Measurements from ENCODE around the gene ARHGAP19.

The ARHGAP19 gene, protein sequence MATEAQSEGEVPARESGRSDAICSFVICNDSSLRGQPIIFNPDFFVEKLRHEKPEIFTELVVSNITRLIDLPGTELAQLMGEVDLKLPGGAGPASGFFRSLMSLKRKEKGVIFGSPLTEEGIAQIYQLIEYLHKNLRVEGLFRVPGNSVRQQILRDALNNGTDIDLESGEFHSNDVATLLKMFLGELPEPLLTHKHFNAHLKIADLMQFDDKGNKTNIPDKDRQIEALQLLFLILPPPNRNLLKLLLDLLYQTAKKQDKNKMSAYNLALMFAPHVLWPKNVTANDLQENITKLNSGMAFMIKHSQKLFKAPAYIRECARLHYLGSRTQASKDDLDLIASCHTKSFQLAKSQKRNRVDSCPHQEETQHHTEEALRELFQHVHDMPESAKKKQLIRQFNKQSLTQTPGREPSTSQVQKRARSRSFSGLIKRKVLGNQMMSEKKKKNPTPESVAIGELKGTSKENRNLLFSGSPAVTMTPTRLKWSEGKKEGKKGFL

DNA sequence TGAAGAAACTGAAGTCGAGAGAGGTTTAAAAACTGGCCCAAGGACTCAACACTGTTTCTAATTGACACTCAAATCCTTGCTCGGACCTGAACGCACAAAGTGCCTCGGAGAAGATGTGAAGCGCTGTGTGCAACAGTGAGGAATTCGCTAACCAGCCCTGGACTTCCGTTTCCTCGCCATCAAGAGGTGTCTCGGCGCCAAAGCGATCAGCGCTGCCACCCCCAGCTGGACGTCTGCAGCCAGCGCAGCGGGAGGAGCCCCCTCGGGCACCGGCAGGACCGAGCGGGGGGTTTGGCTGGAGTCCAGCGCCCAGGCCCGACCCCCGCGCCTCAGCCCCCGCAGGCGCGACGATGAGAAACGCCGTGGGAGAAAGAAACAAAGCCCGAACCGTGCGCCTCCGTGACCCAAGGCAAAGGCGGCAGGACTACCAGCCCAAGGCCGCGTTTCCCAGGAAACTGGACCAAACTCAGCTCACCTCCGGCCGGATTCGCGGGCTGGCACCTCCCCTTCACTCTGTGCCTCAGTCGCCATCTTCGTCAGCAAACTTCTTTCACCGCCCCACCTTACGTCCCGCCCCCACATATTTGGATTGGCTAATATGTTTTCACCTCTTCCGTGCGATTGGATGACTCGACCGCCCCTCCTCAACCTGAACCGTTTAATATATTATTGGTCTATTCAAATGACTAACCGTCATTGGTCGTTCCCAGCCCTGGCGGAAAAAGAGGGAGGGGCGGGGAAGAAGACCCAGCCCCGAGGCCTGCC, at the start of gene ARHGAP19:
ARHGAP19 (minus strand) TSS at position 541 of the 765 bp plus-strand sequence; CDS start at position 531, 10 bp downstream.
- peak; percentile 93 for DNase-seq

DNA sequence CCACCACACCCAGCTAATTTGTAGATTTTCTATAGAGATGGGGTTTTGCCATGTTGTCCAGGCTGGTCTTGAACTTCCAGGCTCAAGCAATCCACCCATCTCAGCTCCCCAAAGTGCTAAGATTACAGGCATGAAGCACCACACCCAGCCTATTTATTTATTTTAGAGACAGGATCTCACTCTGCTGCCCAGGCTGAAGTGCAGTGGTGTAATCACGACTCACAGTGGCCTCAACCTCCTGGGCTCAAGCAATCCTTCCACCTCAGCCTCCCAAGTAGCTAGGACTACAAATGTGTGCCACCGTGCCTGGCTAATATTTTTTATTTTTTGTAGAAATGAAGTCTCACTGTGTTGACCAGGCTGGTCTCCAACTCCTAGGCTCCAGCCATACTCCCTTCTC, 49.0 kb upstream of the ARHGAP19 start:
- no peak for DNase-seq

DNA sequence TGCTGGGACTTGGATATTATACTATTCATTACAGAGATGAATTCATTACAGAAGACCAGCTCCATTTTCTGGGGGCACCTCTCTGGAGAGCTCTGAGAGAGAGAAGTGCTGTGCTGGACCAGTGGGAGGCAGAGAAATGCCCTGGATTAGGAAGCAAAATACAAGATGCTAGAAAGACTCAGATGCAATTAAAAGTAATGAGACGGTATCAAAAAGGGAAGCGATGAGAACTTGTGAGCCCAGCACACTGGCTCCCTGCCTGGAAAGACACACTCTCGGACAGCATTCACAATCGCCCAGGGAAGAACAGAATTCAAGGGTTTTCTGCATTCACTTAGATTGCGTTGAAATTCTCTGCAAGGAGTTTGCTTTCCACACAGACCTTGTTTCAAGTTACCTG, 45.6 kb upstream of the ARHGAP19 start:
- no peak for DNase-seq

DNA sequence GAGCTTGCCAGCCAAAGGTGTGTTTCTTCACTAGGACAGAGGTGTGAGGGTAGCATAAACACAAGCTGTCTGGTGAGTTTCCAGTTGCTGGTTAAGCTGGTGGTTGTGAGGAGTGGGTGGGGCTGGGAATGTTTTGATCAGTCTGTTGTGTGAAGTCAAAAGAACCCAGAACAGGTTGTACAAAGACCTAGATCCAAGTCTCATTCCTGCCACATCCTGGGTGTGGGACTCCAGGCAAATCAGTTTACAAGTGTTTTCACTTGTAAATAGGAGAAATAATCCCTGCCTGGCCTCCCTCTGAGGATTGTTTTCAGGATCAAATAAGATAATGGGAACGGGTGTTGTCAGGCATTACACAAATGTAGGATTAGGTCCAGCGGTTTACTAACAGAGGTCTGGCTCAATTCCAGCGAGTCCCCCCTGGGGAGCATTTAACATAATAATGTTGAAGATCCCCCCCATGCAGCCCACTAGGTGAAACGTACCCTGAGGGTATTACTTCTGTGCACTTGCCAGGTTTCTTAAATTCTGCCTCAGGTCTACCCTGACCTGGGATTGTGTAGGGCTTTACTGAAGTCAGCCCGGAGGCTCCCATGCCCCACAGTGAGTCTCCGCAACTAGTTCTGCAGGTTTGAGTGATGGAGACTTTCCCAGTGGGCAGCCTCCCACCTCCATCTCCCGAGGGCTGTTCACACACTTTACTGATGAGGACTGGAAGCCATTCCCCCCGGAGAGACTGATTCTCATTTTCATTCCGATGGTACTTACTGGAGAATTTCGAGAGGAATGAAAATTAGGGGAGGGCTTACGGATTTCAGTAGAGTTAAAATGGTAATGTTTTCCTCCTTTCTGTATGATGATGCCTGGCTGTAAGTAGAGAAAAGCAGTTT, 44.8 kb upstream of the ARHGAP19 start:
- no peak for DNase-seq

- DNase-seq: no peak
Observed at GRCh38 chr10:97336446-97336845, 44.0 kb upstream of the ARHGAP19 start.

DNA sequence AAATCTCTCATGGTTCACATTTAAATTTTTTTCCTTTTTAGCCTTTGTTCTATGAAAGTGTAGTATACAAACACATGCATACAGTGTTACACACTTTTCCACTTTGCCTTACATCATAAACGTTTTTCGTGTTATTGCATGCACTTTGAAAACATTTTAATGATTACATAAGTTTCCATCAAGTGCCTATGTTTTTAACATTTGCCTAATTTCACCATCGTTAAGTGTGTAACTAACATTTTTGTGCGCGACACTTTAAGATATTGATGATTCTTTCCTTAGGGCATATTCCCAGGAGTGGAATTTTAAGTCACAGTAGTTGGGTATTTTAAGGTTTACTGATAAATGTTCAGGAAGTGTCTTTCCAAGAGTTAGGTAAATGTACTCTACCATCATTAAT, 43.6 kb upstream of the ARHGAP19 start:
- DNase-seq: no peak

DNA sequence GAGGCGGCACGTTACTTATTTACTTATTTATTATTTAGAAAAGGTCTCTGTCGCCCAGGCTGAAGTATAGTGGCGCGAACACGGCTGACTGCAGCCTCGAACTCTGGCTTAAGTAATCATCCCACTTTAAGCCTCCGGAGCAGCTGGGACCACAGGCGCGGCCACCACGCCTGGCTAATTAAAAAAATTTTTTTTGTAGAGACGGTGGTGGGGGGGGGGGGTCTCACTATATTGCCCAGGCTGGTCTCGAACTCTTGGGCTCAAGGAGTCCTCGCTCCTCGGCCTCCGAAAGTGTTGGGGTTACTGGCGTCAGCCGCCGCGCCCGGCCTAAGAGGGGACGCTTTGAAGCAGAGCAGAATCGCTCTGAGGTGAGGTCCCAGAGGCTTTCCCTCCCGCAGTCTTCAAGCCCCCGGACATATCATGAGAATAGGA, 42.8 kb upstream of the ARHGAP19 start:
- no peak for DNase-seq

- peak; percentile 88 for DNase-seq
Observed at GRCh38 chr10:97334370-97335175, 42.1 kb upstream of the ARHGAP19 start, which contains the start of gene FRAT2. FRAT2 (minus strand) TSS chr10:97334729; CDS start chr10:97334572, 157 bp downstream.

DNA sequence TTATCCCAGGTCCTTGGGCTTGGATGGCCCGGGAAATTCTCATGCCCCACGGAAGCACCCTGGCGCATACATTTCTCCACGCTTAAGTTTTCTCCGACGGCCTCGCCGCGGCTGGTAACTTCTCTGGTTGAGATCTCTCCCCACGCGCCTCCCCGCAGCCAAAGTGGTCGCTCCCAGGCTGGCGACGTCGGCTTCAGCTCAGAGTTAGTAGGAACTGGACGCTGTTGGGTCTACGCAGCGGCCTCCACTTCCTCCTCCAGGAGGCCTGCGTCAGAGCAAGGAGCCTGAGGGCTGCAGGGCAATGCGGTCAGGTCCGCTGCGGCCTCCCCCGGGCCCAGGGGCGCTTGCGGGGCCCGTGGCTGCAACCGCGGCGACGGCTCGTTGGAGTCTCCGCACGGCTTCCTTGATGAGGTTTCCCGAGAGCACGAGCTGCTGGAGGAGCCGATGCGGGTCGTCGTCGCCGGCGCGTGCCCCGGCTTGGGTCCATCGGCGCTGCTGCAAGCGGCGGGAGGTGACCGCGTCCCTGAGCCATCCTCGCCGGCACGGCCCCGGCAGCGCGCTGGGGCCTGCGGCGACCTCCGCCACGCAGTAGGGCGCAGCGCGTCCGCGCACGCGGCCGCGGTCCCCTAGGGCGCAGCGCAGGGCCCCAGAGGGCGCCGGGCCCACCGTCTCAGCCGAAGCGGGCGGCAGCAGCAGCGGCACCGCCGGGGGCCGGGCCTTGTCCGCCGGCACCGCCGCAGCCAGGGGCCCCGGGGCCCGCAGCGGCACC, 41.3 kb upstream of the ARHGAP19 start:
- peak; percentile 36 for DNase-seq

DNA sequence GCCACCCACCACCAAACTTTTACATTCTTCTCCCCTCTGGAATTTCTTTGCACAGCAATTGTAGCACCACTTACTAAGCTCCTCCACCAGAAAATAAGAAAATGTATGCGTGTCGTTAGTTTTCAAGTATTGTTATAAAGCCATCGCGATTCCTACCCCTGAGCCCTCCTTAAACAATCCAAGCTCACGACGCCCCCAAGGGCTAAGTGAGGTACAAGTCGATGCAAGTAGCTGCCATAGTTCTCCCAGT, 40.8 kb upstream of the ARHGAP19 start:
- DNase-seq: no peak

DNA sequence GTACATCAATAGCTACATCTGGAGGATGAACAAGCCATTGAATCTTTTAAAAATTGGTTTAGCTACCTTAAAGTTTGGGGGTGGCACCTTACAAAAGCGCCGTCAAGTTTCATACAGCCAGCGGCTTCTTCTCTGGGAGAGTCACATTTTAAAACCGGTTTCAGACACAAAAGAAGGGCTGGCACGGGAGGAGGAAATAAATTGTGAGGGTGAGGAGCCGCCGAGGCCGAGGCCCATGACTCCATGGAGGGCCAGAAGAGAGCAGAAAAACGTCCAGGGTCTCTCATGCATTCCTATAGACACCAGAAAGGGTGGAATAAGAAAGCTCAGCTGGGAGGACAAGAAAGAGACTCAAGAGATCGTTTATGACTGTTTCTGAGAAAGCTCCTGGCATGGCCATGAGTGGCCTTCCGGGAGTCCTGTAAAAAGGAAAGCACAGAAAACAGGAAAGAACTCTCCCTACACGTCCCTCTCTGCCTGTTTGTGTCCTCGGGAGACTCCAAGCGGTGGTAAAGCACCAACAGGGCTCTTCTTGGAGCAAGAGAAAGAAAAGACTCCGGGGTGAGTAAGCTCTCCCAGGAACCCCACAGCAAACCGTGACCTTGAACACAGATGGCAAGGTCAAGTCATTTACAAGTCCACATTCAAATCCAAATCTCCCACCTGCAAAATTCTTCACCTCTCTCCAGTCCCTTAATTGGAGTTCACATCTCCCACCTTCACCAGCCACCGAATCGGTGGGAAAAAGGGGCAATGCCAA, 40.3 kb upstream of the ARHGAP19 start:
- DNase-seq: no peak

DNA sequence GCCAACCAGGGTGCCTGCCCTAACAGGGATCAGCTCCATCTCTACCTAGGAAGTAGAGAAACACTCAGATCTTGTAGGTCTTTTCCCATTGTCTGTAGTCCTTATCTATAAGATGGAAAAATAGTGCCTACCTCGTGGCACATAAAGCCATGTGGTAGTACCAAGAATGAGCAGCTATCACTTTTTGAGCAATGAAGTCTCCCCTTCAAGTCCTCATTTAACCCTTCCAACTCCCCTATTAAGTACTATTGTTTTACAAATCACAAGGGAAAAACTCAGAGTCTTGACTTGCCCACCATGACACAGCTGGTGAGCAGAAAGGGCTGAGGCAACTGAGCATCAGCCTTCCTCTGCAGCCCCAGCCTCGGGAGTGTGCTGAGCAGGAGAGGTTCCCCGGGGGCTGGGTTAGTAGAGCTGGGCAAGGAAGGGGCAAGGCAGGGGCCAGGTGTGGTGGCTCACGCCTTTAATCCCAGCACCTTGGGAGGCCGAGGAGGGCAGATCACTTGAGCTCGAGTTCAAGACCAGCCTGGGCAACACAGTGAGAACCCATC, 38.8 kb upstream of the ARHGAP19 start:
- DNase-seq: no peak

GRCh38 chr10:97329766-97330165, 37.3 kb upstream of the ARHGAP19 start:
- no peak for DNase-seq

DNA sequence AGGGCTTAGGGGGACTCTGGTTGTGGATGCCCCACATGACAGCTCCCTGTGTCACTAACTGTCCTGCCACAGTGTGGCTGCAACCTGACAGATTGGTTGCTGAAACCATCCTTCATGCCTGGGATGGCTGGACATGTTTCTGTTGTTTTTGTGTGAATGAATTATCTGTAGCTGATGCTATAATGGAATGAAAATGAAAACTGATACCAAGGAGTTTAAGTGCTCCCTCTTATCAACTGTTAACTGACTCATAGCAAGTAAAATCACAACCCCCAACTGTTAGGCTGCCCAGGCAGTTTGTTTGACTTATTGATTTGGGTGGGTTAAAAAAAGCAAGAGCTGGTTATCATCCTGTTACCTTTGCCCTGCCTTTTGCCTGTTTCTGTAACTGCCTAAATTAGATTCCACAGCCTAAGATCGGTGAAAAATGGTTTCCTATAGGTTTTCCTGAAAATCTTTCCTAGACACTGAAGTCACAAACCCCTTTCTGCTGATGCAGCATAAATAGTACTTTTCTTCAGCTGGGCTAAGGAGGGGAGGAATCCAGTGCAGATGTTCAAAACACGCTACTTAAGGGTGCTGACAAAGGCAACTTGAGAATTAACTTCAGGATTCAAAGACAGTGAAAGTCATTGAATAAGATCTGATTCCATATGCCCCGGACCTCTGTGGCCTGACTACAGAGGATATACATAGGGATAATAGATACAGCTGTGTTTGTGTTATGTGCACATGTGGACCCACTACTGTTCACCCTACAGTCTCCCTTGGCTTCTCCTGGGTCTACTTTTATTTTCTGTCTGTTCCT, 36.4 kb upstream of the ARHGAP19 start:
- no peak for DNase-seq

GRCh38 chr10:97327348-97328294, 35.2 kb upstream of the ARHGAP19 start:
- no peak for DNase-seq

- no peak for DNase-seq
Observed at GRCh38 chr10:97325754-97326153, 33.3 kb upstream of the ARHGAP19 start.

DNA sequence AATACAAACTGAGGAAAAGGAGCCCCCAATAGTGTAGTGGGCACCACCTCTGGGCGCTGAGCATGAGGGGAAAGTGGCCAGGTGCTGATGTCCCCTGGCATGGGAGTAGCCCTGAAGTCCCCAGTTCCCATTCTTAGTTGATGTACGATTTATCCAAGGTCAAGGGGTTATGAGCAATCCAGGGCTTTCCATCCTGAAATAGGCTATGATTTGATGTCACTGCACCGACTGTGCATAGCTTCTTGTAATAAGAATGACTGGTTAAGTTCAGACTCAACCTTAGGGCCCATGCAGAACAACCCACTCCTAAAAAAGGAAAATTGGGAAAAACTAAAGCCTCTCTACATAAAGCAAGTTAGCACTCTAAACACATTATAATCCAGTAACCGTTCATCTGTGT, 31.1 kb upstream of the ARHGAP19 start:
- DNase-seq: no peak

- no peak for DNase-seq
Observed at GRCh38 chr10:97321804-97322190, 29.4 kb upstream of the ARHGAP19 start.

Data from activated naive CD4-positive, alpha-beta T cell treated with Interleukin-2 at 50 U/mL for 16 hours (primary cell).